Natural killer cell (primary cell): ENCODE results near the gene HSD3B2. TPM values are rescaled to one million over a fixed set of nuclear protein-coding genes. Genes with fewer than 3 reads are reported as not detected.

Experiments used
- ATAC-seq, 3 donors: fragments of 150-1000 bp in 2 of 3; fragments of 200-7000 bp in 1 of 3; cut with Tn5 transposase; 1 replicate in 1 of 3; 2 replicates in 2 of 3; pipeline ENCODE4 v1.10.0; 2021; ENCODE audit warnings: mild to moderate bottlenecking in 2 of 3, moderate library complexity in 2 of 3
- DNase-seq, 2 donors: peaks; one replicate each; pipeline versions ENCODE4 v3.0.0 to v3.0.0-alpha.2; 2013 to 2021; ENCODE audit warnings: mixed read lengths in 1 of 2
- H3K27ac ChIP-seq: one replicate; pipeline ENCODE4 v1.5.1; 2013; ENCODE audit warnings: mild to moderate bottlenecking, low read length
- H3K27me3 ChIP-seq: one replicate; pipeline ENCODE4 v1.6.1; 2013; ENCODE audit warnings: low read length; ENCODE audit not compliant: control insufficient read depth, insufficient read depth
- H3K36me3 ChIP-seq: one replicate; pipeline ENCODE4 v1.6.1; 2013; ENCODE audit warnings: low read length; ENCODE audit not compliant: control insufficient read depth, insufficient read depth
- H3K4me1 ChIP-seq: one replicate; pipeline ENCODE4 v1.6.1; 2013; ENCODE audit warnings: low read length; ENCODE audit not compliant: control insufficient read depth, insufficient read depth
- H3K4me3 ChIP-seq: one replicate; pipeline ENCODE4 v1.5.1; 2013; ENCODE audit warnings: low read length
- H3K9me3 ChIP-seq: one replicate; pipeline ENCODE4 v1.6.1; 2013; ENCODE audit warnings: low read length; ENCODE audit not compliant: control insufficient read depth, insufficient read depth
- H3K27ac Mint-ChIP-seq, 2 donors: one replicate each; pipeline ENCODE4 v1.8.0; 2022; ENCODE audit warnings: mild to moderate bottlenecking in 2 of 2, mixed read lengths in 2 of 2, moderate library complexity in 1 of 2
- H3K27me3 Mint-ChIP-seq, 2 donors: one replicate each; pipeline ENCODE4 v1.8.0; 2022; ENCODE audit warnings: low read depth in 2 of 2, mixed read lengths in 2 of 2
- H3K36me3 Mint-ChIP-seq: one replicate; pipeline ENCODE4 v1.8.0; 2022; ENCODE audit warnings: mixed read lengths
- H3K4me1 Mint-ChIP-seq, 2 donors: one replicate each; pipeline ENCODE4 v1.8.0; 2022; ENCODE audit warnings: mixed read lengths in 2 of 2
- H3K4me3 Mint-ChIP-seq: one replicate; pipeline ENCODE4 v1.8.0; 2022; ENCODE audit warnings: mild to moderate bottlenecking, moderate library complexity, mixed read lengths
- H3K9me3 Mint-ChIP-seq, 2 donors: one replicate each; pipeline ENCODE4 v1.8.0; 2022; ENCODE audit warnings: mixed read lengths in 2 of 2
- WGBS: methylation state at CpG from one replicate; pipeline ENCODE4 v1.1.7; 2013; ENCODE audit warnings: missing lambda C conversion rate; ENCODE audit not compliant: insufficient coverage; 5-methylcytosine and 5-hydroxymethylcytosine counted together
- intact Hi-C: fragments of 100-400 bp; cut with micrococcal nuclease; formaldehyde crosslinking; loops from one replicate; pipeline ENCODE4 v1.14.2; 2022
- total RNA-seq, 4 donors: library from RNA; stranded (reverse); fragments of 120-200 nt in 1 of 4; gene quantifications; one replicate each; pipeline versions ENCODE4 v1.2.3 to v1.2.4, GENCODE V29; 2013 to 2022
- TF ChIP-seq, protein P1 (sequence below): fragments of 200-600 bp; IDR thresholded peaks from one replicate; pipeline ENCODE4 v1.8.0; 2022; ENCODE audit warnings: antibody characterized with exemption

The HSD3B2 gene
- total RNA-seq, 3 donors from 2014 or later (not counting 1 experiment from before 2014, with no cell fraction given): not detected

GRCh38 chr1:119385650-119386049, 29.3 kb upstream of the HSD3B2 start:
- DNase-seq: no peak
- intact Hi-C loops: no loop called here
- no peaks in the 10 kb centered on the region for H3K27me3 ChIP-seq
- H3K4me1 ChIP-seq: no peaks in the 10 kb centered on the region
- Mint-ChIP-seq H3K27me3 (peaks cover 3 to 19% of the 10 kb centered on the region in 2 donors), H3K27ac (no peak overlapping the region), H3K4me1 (no peaks in the 10 kb centered on the region), H3K4me3 (no peak overlapping the region), H3K9me3 (peaks cover 0 to 4% of the 10 kb centered on the region in 2 donors), H3K36me3 (no peaks in the 10 kb centered on the region)
- H3K36me3 ChIP-seq: no peaks in the 10 kb centered on the region
- H3K4me3 ChIP-seq: no peak overlapping the region
- ATAC-seq: no peak
- no peaks in the 10 kb centered on the region for H3K9me3 ChIP-seq
- no peak overlapping the region for H3K27ac ChIP-seq
- TF ChIP-seq, protein P1, sequence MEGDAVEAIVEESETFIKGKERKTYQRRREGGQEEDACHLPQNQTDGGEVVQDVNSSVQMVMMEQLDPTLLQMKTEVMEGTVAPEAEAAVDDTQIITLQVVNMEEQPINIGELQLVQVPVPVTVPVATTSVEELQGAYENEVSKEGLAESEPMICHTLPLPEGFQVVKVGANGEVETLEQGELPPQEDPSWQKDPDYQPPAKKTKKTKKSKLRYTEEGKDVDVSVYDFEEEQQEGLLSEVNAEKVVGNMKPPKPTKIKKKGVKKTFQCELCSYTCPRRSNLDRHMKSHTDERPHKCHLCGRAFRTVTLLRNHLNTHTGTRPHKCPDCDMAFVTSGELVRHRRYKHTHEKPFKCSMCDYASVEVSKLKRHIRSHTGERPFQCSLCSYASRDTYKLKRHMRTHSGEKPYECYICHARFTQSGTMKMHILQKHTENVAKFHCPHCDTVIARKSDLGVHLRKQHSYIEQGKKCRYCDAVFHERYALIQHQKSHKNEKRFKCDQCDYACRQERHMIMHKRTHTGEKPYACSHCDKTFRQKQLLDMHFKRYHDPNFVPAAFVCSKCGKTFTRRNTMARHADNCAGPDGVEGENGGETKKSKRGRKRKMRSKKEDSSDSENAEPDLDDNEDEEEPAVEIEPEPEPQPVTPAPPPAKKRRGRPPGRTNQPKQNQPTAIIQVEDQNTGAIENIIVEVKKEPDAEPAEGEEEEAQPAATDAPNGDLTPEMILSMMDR: no peak
- no CpG with 5 or more reads among the region's 1 CpG for WGBS

DNA sequence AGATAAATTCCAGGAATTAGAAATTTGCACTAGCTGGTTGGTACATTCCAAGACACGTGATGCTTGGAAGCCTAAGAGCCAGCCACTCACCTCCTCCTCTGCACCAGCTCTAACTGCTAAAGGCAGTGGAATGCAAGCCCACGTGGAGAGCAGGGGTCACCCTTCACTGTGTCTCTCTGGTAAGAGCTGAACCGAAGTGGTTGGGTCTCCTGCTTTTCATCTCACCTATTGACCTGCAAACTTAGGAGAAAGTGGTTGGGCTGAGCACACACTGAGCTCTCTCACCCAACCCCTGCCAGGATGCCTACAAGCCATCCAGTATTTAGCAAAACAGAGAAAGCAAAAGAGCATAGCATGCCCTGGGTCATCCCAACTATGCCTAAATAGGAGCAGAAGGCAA, 27.1 kb upstream of the HSD3B2 start:
- Mint-ChIP-seq H3K9me3 (peaks cover 0 to 4% of the 10 kb centered on the region in 2 donors), H3K4me3 (no peak overlapping the region), H3K27ac (no peak overlapping the region), H3K4me1 (no peaks in the 10 kb centered on the region), H3K27me3 (peaks cover 0 to 19% of the 10 kb centered on the region in 2 donors), H3K36me3 (no peaks in the 10 kb centered on the region)
- WGBS: 41% methylated on average over 3 of the region's 3 CpGs
- Histone ChIP-seq H3K36me3 (no peaks in the 10 kb centered on the region), H3K4me3 (no peak overlapping the region), H3K4me1 (no peaks in the 10 kb centered on the region), H3K9me3 (no peaks in the 10 kb centered on the region), H3K27me3 (no peaks in the 10 kb centered on the region), H3K27ac (no peak overlapping the region)
- intact Hi-C loops: no loop called here
- TF ChIP-seq, protein P1: no peak
- ATAC-seq (no peak), DNase-seq (no peak)

- intact Hi-C loops: no loop called here
- Histone ChIP-seq H3K27me3 (no peaks in the 10 kb centered on the region), H3K9me3 (no peaks in the 10 kb centered on the region), H3K4me1 (no peaks in the 10 kb centered on the region), H3K36me3 (no peaks in the 10 kb centered on the region), H3K4me3 (no peak overlapping the region), H3K27ac (no peak overlapping the region)
- Mint-ChIP-seq H3K4me1 (no peaks in the 10 kb centered on the region), H3K4me3 (no peak overlapping the region), H3K27ac (no peak overlapping the region), H3K27me3 (peaks cover 0 to 19% of the 10 kb centered on the region in 2 donors), H3K9me3 (peaks cover 0 to 6% of the 10 kb centered on the region in 2 donors), H3K36me3 (no peaks in the 10 kb centered on the region)
- DNase-seq (no peak), ATAC-seq (no peak)
- WGBS: 74% methylated on average over 1 of the region's 1 CpG
- TF ChIP-seq, protein P1: no peak
Observed at GRCh38 chr1:119388450-119388849, 26.5 kb upstream of the HSD3B2 start.

- DNase-seq (no peak), ATAC-seq (no peak)
- H3K27ac Mint-ChIP-seq: no peak overlapping the region
- no peaks in the 10 kb centered on the region for H3K36me3 Mint-ChIP-seq
- peaks cover 0 to 9% of the 10 kb centered on the region in 2 donors for H3K9me3 Mint-ChIP-seq
- no peaks in the 10 kb centered on the region for H3K4me1 Mint-ChIP-seq
- no peaks in the 10 kb centered on the region for H3K36me3 ChIP-seq
- H3K9me3 ChIP-seq: no peaks in the 10 kb centered on the region
- TF ChIP-seq, protein P1: no peak
- no peak overlapping the region for H3K27ac ChIP-seq
- H3K4me3 Mint-ChIP-seq: no peak overlapping the region
- H3K27me3 Mint-ChIP-seq: peaks cover 2 to 19% of the 10 kb centered on the region in 2 donors
- no peak overlapping the region for H3K4me3 ChIP-seq
- intact Hi-C loops: no loop called here
- no peaks in the 10 kb centered on the region for H3K4me1 ChIP-seq
- H3K27me3 ChIP-seq: no peaks in the 10 kb centered on the region
Observed at GRCh38 chr1:119390526-119390925, 24.4 kb upstream of the HSD3B2 start.
